KOPT-K1 (cell line): Measurements from ENCODE around the gene LRRC31.
A peak's percentile ranks its signal among the peaks of the same experiment; 100 is the strongest.

ENCODE experiments used
- H3K27ac ChIP-seq: fragments of 200-600 bp; sonication (generic); 2 replicates; pipeline ENCODE4 v1.5.1; 2016; ENCODE audit warnings: antibody characterized with exemption, mild to moderate bottlenecking, low read depth, low read length; ENCODE audit not compliant: poor library complexity, severe bottlenecking
- H3K36me3 ChIP-seq: fragments of 200-600 bp; sonication (generic); 2 replicates; pipeline ENCODE4 v1.5.1; 2017; ENCODE audit warnings: antibody characterized with exemption, mild to moderate bottlenecking, low read length, moderate library complexity; ENCODE audit not compliant: insufficient read depth
- H3K9me3 ChIP-seq: fragments of 200-600 bp; sonication (generic); 2 replicates; pipeline ENCODE4 v1.5.1; 2017; ENCODE audit warnings: antibody characterized with exemption, low read length, mild to moderate bottlenecking; ENCODE audit not compliant: insufficient read depth, poor library complexity, severe bottlenecking

The LRRC31 gene

DNA sequence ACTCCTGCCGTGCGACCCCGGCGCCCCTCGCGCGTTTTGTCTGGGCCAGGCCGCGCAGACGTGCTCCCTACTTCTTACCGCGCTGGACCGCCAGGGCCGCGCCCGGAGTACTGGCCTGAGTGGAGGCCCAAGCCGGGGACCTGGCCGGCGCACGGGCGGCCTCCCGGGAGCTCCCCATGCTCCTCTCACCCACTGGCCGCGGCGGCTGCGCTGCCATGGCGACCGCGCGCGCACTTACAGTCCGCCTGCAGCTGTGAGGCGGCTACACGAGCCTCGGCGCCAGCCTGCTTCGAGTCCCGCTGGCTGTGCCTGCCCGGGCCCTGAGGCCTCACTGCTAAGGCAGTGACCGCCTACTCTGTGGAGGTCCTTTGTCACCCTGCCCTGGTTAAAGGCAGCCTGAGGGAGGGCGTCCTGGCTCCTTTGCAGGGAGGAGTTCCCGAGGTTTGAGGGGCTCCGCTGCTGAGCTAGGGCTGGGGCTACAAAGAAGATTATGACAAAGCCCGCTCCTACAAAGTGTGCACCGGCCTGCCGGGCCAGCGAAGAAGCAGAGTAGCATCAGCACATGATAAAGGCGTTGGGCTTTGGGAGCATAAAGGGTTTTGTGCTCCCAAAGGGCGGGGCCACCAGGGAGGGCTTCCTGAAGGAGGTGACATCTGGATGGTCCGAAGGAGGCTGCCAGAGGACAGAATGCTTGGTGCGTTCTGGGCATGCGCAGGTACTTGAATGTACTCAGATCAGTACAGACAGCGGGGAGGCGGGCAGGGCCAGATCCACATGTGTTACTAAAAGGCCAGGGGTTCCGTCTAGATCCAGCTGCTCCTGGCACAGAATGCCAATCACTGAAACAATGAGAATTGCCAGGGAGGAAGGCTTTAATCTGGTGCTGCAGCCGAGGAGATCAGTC, 57.2 kb downstream of the LRRC31 start, which contains the start of the genes LRRC34 and LRRIQ4:
TSS of gene LRRC34 (minus strand) at position 573 of the 904 bp plus-strand sequence. CDS start at position 217, 356 bp downstream.
TSS of gene LRRIQ4 (plus strand) at position 539 of the 904 bp plus-strand sequence. CDS start 9,052 bp downstream, outside the sequence.
- peaks cover 5% of the 10 kb centered on the region; the same call in 1 of the 2 replicates for H3K36me3 ChIP-seq
- peak within 1 kb of the TSS; percentile 76 for H3K27ac ChIP-seq
- H3K9me3 ChIP-seq, result peaks cover 13% of the 10 kb centered on the region

DNA sequence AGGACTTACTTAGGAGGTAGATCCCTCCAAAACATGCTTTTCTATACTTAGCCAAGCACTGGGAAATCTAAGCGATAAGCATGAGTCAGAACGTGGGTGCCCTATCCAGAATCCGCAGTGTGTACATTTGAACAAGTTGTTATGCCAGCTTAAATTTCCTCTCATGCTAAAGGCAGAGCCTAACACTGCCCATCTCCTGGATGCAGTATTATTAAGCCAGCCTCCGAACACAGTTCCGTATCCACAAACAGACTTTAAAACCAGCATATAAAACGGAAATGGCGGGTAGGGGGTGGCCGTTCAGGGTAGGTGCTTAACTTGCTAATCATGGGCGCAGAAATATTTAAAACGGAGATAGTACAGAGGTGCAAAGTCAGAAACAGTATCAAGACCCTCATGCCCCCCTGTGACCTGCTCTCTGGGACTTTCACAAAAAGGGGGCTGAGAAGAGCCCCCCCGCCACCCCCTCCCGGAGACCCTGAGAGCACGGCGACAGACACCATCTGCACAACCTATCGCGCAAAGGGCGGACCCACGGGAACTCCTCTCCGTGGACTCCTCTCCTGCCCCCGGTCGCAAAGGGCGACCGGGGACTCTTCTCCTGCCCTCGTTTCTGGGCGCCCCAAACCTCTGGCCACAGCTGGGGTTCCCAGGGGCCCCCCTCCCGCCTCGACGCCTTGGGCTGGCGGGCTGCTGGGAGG, 58.0 kb downstream of the LRRC31 start:
- H3K9me3 ChIP-seq, result peaks cover 13% of the 10 kb centered on the region
- H3K36me3 ChIP-seq, result peaks cover 9% of the 10 kb centered on the region
- peak overlapping the region; percentile 76 for H3K27ac ChIP-seq

DNA sequence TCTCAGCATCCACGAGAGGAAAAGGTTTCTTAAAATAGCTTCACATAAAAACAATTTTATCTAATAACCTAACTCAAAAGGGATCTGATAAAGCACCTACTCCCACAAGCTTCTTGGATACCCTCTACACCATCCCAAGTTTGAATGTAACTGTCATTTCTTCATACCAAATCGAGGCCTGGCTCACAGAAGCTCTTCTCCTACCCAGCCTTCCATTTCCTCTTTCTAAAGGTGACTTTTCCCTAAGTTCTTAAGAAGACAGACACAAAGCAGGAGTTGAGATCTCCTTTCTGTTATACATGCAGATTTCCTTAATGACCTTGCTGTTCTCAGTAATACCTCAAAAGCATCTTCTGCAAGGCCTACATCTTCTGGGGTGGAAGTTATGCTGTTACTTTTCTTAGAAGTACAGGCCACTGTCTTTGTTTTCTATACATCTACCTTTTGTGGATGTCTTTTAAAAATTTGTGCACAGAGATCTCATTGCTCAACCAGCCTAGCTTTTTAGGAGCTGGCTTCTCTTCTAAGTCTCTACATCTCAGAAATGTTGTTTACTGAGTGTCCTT, 60.4 kb downstream of the LRRC31 start:
- peaks cover 23% of the 10 kb centered on the region for H3K36me3 ChIP-seq
- H3K9me3 ChIP-seq, result no peaks in the 10 kb centered on the region
- peak overlapping the region; percentile 43 for H3K27ac ChIP-seq

DNA sequence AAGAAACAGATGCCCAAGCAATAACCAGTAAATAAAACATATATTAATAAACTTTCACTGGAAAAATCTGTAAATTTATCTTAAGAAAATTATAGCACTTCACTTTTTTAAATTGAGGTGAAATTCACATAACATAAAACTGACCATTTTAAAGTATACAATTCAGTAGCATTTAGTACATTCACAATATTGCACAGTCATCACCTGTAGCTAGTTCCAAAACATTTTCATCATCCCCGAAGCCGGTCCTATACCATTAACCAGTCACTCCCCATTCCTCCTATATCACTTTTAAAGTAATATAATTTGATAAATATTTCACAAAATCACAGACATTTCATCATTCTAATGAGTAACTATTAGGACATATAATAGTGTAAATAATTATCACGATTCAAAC, 65.1 kb downstream of the LRRC31 start:
- Histone ChIP-seq H3K27ac (no peak overlapping the region), H3K9me3 (no peaks in the 10 kb centered on the region), H3K36me3 (peaks cover 66% of the 10 kb centered on the region)

DNA sequence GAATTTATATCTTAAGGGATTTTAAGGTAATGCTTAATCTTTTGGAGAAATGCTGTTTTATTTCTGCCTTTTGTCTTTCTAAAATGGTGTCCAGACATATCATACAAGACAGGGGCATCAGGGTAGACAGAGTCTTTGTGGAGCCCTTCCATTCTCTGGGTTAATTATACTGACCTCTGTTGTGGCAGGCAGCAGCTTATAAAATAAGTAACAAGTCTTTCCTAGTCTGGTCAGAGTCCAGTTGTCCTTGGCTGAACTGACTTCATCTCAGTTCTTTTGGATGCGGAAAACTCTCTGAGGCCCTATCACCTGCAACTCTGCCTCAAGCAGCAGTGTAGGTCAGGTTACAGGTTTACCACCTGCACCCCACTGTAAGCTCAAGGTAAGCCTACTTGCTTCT, 77.4 kb downstream of the LRRC31 start:
- Histone ChIP-seq H3K36me3 (peaks cover 87% of the 10 kb centered on the region), H3K27ac (no peak overlapping the region), H3K9me3 (no peaks in the 10 kb centered on the region)

DNA sequence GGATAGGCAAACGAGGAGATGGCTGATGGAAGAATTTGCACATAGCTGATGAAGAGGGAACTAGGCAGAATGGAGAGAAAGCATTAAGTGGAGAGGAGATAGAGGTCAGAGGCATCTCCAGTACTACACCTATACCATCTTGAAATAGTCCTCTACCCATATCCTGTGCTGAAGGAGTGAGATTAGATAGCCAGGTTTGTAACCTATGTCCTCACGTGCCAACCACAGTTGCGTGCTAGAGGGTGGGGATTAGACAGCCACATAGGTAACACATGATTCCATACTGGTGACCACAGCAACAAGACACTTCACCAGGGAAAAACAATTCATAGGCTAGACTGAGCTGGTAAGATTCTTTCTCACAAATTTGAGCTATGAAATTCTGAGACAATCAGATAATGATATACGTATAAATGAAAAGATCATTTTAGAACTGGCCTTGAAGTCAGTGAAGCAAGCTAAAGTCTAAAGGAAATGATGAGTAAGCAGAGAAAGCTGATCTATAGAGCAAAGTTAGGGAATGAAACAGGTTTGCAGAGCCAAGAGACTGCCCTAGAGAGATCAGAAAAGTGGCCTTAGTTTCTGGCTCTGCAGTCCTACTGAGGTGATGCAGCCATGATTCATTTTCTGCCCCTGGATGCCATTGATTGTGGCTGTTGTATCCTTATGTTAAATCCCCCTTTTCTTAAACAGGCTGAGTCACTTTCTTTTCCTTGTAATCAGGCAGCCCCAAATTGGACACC, 78.9 kb downstream of the LRRC31 start:
- Histone ChIP-seq H3K27ac (no peak overlapping the region), H3K36me3 (peaks cover 87% of the 10 kb centered on the region), H3K9me3 (no peaks in the 10 kb centered on the region)

DNA sequence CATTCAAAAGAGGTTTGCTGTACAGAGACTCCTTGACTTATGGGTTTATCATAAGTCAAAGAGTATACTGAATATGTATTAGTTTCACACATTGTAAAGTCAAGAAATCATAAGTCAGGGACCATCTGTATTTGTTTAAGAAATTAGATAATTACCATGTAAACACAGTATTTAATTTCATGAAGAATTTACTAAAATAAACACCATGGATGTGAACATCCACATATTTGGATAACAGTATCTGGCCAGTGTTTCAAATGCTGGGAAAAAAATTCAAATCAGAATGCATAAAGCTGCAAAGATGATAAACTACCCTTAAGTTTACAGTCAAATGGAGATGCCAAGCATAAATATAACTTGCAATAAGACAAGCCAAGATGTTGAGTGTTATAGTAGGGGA, 79.5 kb downstream of the LRRC31 start:
- H3K27ac ChIP-seq, result no peak overlapping the region
- H3K36me3 ChIP-seq, result peaks cover 87% of the 10 kb centered on the region
- no peaks in the 10 kb centered on the region for H3K9me3 ChIP-seq
